Measurements from ENCODE around the gene LPP. TPM values are rescaled to one million over a fixed set of nuclear protein-coding genes. Genes with fewer than 3 reads are reported as not detected.
A peak's percentile ranks its signal among the peaks of the same experiment; 100 is the strongest.

The LPP gene
- total and polyA plus RNA-seq, 2 of the 13 experiments (the other 11 are each of a cell fraction or from before 2014, with no cell fraction given), result 19.2 to 29.9 TPM

- TF ChIP-seq ZNF704 (CRISPR knock-in tag; IDR thresholded peaks at IDR 0.05; ENCODE audit: borderline replicate concordance) (no peak), HMGXB4 (CRISPR knock-in tag; IDR thresholded peaks at IDR 0.05; ENCODE audit: borderline replicate concordance in 1 of 2, low read depth in 1 of 2) (no peak; a peak in 1 of 4 replicates), MAFG (CRISPR knock-in tag; IDR thresholded peaks at IDR 0.05) (no peak), ZNF512 (CRISPR knock-in tag; IDR thresholded peaks at IDR 0.05) (no peak), KDM3A (CRISPR knock-in tag; IDR thresholded peaks at IDR 0.05; ENCODE audit: low read depth) (no peak), ZNF703 (CRISPR knock-in tag; IDR thresholded peaks at IDR 0.05; ENCODE audit: borderline replicate concordance) (no peak), ZNF547 (CRISPR knock-in tag; IDR thresholded peaks at IDR 0.05) (no peak), ZNF597 (CRISPR knock-in tag; IDR thresholded peaks at IDR 0.05) (no peak), NR2F6 (IDR thresholded peaks at IDR 0.05) (peak; percentile 37; the same call in 1 of the 2 replicates), NR2F6 (CRISPR knock-in tag; IDR thresholded peaks at IDR 0.05) (0 out of 2 replicates have a peak, but pooled peaks have one; percentile 48), MXI1 (IDR thresholded peaks at IDR 0.05; ENCODE audit: borderline replicate concordance, low read depth, low read length) (no peak), TBX2 (CRISPR knock-in tag; IDR thresholded peaks at IDR 0.05; ENCODE audit: borderline replicate concordance) (no peak), POLR2AphosphoS2 (IDR thresholded peaks at IDR 0.05; ENCODE audit: low read depth, low read length) (no peak), ATF1 (CRISPR knock-in tag; IDR thresholded peaks at IDR 0.05) (no peak), ZNF260 (CRISPR knock-in tag; IDR thresholded peaks at IDR 0.05; ENCODE audit: borderline replicate concordance, low read depth) (no peak), RNF2 (conservative IDR thresholded peaks at IDR 0.05; ENCODE audit: low read depth) (no peak), ZBTB44 (CRISPR knock-in tag; IDR thresholded peaks at IDR 0.05) (no peak), KMT2B (CRISPR knock-in tag; IDR thresholded peaks at IDR 0.05) (no peak), NCOR1 (IDR thresholded peaks at IDR 0.05; ENCODE audit: borderline replicate concordance, low read length) (peak; percentile 75), CC2D1A (CRISPR knock-in tag; IDR thresholded peaks at IDR 0.05) (no peak), ETS1 (CRISPR knock-in tag; IDR thresholded peaks at IDR 0.05) (no peak), XRCC5 (optimal IDR thresholded peaks at IDR 0.05; ENCODE audit: low read length) (peak; percentile 26), AHR (CRISPR knock-in tag; IDR thresholded peaks at IDR 0.05) (no peak), ESRRA (CRISPR knock-in tag; IDR thresholded peaks at IDR 0.05; ENCODE audit: low read depth) (no peak)
Measured at GRCh38 chr3:188157971-188158370, 4.0 kb downstream of the LPP start (continued).
